GM23338 (cell line): Measurements from ENCODE around the gene CCDC73. TPM values are rescaled to one million over a fixed set of nuclear protein-coding genes. Genes with fewer than 3 reads are reported as not detected.

Source experiments
- ATAC-seq: fragments of 200-7000 bp; cut with Tn5 transposase; 3 replicates; pipeline ENCODE4 v1.9.1; 2020
- DNase-seq: peaks from one replicate; pipeline ENCODE4 v3.0.0-alpha.2; 2015; ENCODE audit warnings: low spot score
- H2AFZ ChIP-seq: fragments of 200-600 bp; sonication (generic); 2 replicates; pipeline ENCODE4 v1.8.0; 2016; ENCODE audit warnings: antibody characterized with exemption, mild to moderate bottlenecking, moderate library complexity
- H3F3A ChIP-seq: fragments of 200-600 bp; sonication (generic); replicated peaks from 2 replicates; pipeline ENCODE4 v1.8.0; 2017; ENCODE audit warnings: antibody characterized with exemption, mixed run types, low read depth
- H3K27ac ChIP-seq: fragments of 200-600 bp; sonication (generic); 2 replicates; pipeline ENCODE4 v1.6.1; 2016; ENCODE audit warnings: low read depth
- H3K27me3 ChIP-seq: fragments of 200-600 bp; sonication (generic); 2 replicates; pipeline ENCODE4 v1.8.0; 2016; ENCODE audit warnings: mild to moderate bottlenecking, mixed run types, moderate library complexity; ENCODE audit not compliant: insufficient read depth
- H3K36me3 ChIP-seq: fragments of 200-600 bp; sonication (generic); 2 replicates; pipeline ENCODE4 v1.8.0; 2016; ENCODE audit warnings: mild to moderate bottlenecking; ENCODE audit not compliant: insufficient read depth
- H3K4me1 ChIP-seq: fragments of 200-600 bp; sonication (generic); 2 replicates; pipeline ENCODE4 v1.8.0; 2016; ENCODE audit warnings: mild to moderate bottlenecking, moderate library complexity; ENCODE audit not compliant: insufficient read depth
- H3K4me2 ChIP-seq: fragments of 200-600 bp; sonication (generic); 2 replicates; pipeline ENCODE4 v1.7.1; 2017; ENCODE audit warnings: mixed run types
- H3K4me3 ChIP-seq: fragments of 200-600 bp; sonication (generic); 2 replicates; pipeline ENCODE4 v1.6.1; 2016; ENCODE audit warnings: mixed run types
- H3K79me2 ChIP-seq: fragments of 200-600 bp; sonication (generic); replicated peaks from 2 replicates; pipeline ENCODE4 v1.8.0; 2017; ENCODE audit warnings: mild to moderate bottlenecking; ENCODE audit not compliant: insufficient read depth
- H3K9me2 ChIP-seq: fragments of 200-600 bp; sonication (generic); 2 replicates; pipeline ENCODE4 v1.8.0; 2017; ENCODE audit not compliant: insufficient read depth
- H4K20me1 ChIP-seq: fragments of 200-600 bp; sonication (generic); replicated peaks from 2 replicates; pipeline ENCODE4 v1.8.0; 2017; ENCODE audit warnings: mild to moderate bottlenecking; ENCODE audit not compliant: insufficient read depth
- H3K27ac Mint-ChIP-seq: 2 replicates; pipeline ENCODE4 v1.8.0; 2020; ENCODE audit warnings: inconsistent platforms, mild to moderate bottlenecking, moderate library complexity, mixed read lengths
- H3K27me3 Mint-ChIP-seq: 3 replicates; pipeline ENCODE4 v1.8.0; 2022; ENCODE audit warnings: low read depth, mild to moderate bottlenecking, moderate library complexity, mixed read lengths, inconsistent platforms; ENCODE audit not compliant: insufficient read depth, poor library complexity
- H3K36me3 Mint-ChIP-seq: 3 replicates; pipeline ENCODE4 v1.8.0; 2021; ENCODE audit warnings: low read depth, mild to moderate bottlenecking, inconsistent platforms, moderate library complexity, mixed read lengths
- H3K4me1 Mint-ChIP-seq: 3 replicates; pipeline ENCODE4 v1.8.0; 2020; ENCODE audit warnings: mild to moderate bottlenecking, inconsistent platforms, mixed read lengths
- H3K4me3 Mint-ChIP-seq: 3 replicates; pipeline ENCODE4 v1.8.0; 2021; ENCODE audit warnings: moderate library complexity, mild to moderate bottlenecking, inconsistent platforms, mixed read lengths
- H3K9me3 Mint-ChIP-seq: 3 replicates; pipeline ENCODE4 v1.8.0; 2020; ENCODE audit warnings: moderate library complexity, mild to moderate bottlenecking, inconsistent platforms, mixed read lengths
- CREB1 ChIP-seq: fragments of 250-450 bp; sonication (Bioruptor Pico); IDR thresholded peaks from 2 replicates; pipeline ENCODE4 v1.5.0; 2020; ENCODE audit warnings: low read depth, mild to moderate bottlenecking, moderate library complexity
- CTCF ChIP-seq, 2 experiments: fragments of 200-600 bp in 1 of 2; sonication (generic) in 1 of 2; conservative IDR thresholded peaks; 2 replicates each; pipeline versions ENCODE4 v1.5.1 to v1.6.1; 2016 to 2017; ENCODE audit warnings: antibody characterized with exemption in 2 of 2, low read depth in 2 of 2, mild to moderate bottlenecking in 2 of 2, moderate library complexity in 1 of 2
- JUNB ChIP-seq: IDR thresholded peaks from one replicate; pipeline ENCODE4 v1.6.1; 2016; ENCODE audit warnings: antibody characterized with exemption; ENCODE audit not compliant: unreplicated experiment
- POLR2AphosphoS5 ChIP-seq: IDR thresholded peaks from 2 replicates; pipeline ENCODE4 v1.6.1; 2016; ENCODE audit warnings: antibody characterized with exemption, low read depth
- ZNF462 ChIP-seq: fragments of 250-450 bp; sonication (Bioruptor Pico); IDR thresholded peaks from 2 replicates; pipeline ENCODE4 v1.5.0; 2020; ENCODE audit warnings: mild to moderate bottlenecking, moderate library complexity
- polyA plus RNA-seq: library from polyadenylated mRNA; unstranded; fragments of >200 nt; fragmentation: Nextera tagmentation; extraction: Ambion mirVana; gene quantifications from 2 replicates; pipeline ENCODE4 v1.2.1, GENCODE V29; 2016
- total RNA-seq: library from RNA; depleted of rRNA; stranded (reverse); fragments of >200 nt; shearing (Covaris generic); gene quantifications from 2 replicates; pipeline ENCODE4 v1.2.3, GENCODE V29; 2014

The CCDC73 gene
- total and polyA plus RNA-seq, 2 experiments from 2014 or later = 0.06 TPM; not detected in 1

GRCh38 chr11:32790916-32791315 is 3.5 kb downstream of the CCDC73 start:
- H3K27me3 Mint-ChIP-seq = no peaks in the 10 kb centered on the region
- TF ChIP-seq ZNF462 = no peak
- TF ChIP-seq CREB1 = no peak
- TF ChIP-seq CTCF (conservative IDR thresholded peaks at IDR 0.05; ENCODE audit: low read depth in 2 of 2) = no peak
- no peak for TF ChIP-seq POLR2AphosphoS5
- Histone ChIP-seq H3K27ac (no peak overlapping the region), H3K79me2 (no peaks in the 10 kb centered on the region), H3F3A (no peaks in the 10 kb centered on the region), H2AFZ (no peak overlapping the region), H3K4me3 (no peak overlapping the region), H4K20me1 (no peaks in the 10 kb centered on the region), H3K4me2 (no peak overlapping the region), H3K27me3 (no peaks in the 10 kb centered on the region), H3K36me3 (no peaks in the 10 kb centered on the region), H3K9me2 (no peaks in the 10 kb centered on the region), H3K4me1 (no peaks in the 10 kb centered on the region)
- no peak overlapping the region for H3K4me3 Mint-ChIP-seq
- H3K9me3 Mint-ChIP-seq = no peaks in the 10 kb centered on the region
- DNase-seq (no peak), ATAC-seq (no peak)
- H3K36me3 Mint-ChIP-seq = no peaks in the 10 kb centered on the region
- no peaks in the 10 kb centered on the region; the same call in 2 of the 3 replicates for H3K4me1 Mint-ChIP-seq
- H3K27ac Mint-ChIP-seq = no peak overlapping the region

- H3K9me3 Mint-ChIP-seq = no peaks in the 10 kb centered on the region
- H2AFZ ChIP-seq = no peak overlapping the region
- no peaks in the 10 kb centered on the region for H3K27me3 ChIP-seq
- TF ChIP-seq JUNB (no peak), ZNF462 (no peak)
Measured at GRCh38 chr11:32786811-32787210, 7.7 kb downstream of the CCDC73 start.

More at GRCh38 chr11:32786811-32787210, 7.7 kb downstream of the CCDC73 start:
- no peak overlapping the region for H3K27ac ChIP-seq
- ATAC-seq (no peak), DNase-seq (no peak)
- H3K4me3 ChIP-seq = no peak overlapping the region
- H3K4me3 Mint-ChIP-seq = no peak overlapping the region
- H3K36me3 Mint-ChIP-seq = no peaks in the 10 kb centered on the region
- no peak overlapping the region for H3K27ac Mint-ChIP-seq
- H3K36me3 ChIP-seq = no peaks in the 10 kb centered on the region
- H4K20me1 ChIP-seq = no peaks in the 10 kb centered on the region
- H3K27me3 Mint-ChIP-seq = no peaks in the 10 kb centered on the region
- no peak overlapping the region for H3K4me2 ChIP-seq
- H3K4me1 ChIP-seq = no peaks in the 10 kb centered on the region
- H3K9me2 ChIP-seq = no peaks in the 10 kb centered on the region
- no peaks in the 10 kb centered on the region for H3K79me2 ChIP-seq
- no peaks in the 10 kb centered on the region for H3F3A ChIP-seq
- H3K4me1 Mint-ChIP-seq = no peaks in the 10 kb centered on the region
